ENCODE results near the gene SLC15A1.
"Not testable (repeated sequence)": the region's sequence is repeated elsewhere in the genome, so short reads cannot be mapped to it uniquely, and the experiment has no call there.

Gene SLC15A1

GRCh38 chr13:98755729-98756128, 3.3 kb upstream of the SLC15A1 start:
- TF ChIP-seq, protein P1, sequence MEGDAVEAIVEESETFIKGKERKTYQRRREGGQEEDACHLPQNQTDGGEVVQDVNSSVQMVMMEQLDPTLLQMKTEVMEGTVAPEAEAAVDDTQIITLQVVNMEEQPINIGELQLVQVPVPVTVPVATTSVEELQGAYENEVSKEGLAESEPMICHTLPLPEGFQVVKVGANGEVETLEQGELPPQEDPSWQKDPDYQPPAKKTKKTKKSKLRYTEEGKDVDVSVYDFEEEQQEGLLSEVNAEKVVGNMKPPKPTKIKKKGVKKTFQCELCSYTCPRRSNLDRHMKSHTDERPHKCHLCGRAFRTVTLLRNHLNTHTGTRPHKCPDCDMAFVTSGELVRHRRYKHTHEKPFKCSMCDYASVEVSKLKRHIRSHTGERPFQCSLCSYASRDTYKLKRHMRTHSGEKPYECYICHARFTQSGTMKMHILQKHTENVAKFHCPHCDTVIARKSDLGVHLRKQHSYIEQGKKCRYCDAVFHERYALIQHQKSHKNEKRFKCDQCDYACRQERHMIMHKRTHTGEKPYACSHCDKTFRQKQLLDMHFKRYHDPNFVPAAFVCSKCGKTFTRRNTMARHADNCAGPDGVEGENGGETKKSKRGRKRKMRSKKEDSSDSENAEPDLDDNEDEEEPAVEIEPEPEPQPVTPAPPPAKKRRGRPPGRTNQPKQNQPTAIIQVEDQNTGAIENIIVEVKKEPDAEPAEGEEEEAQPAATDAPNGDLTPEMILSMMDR (IDR thresholded peaks at IDR 0.05; ENCODE audit: control insufficient read depth, extremely low read depth, insufficient read depth) = no peak

DNA sequence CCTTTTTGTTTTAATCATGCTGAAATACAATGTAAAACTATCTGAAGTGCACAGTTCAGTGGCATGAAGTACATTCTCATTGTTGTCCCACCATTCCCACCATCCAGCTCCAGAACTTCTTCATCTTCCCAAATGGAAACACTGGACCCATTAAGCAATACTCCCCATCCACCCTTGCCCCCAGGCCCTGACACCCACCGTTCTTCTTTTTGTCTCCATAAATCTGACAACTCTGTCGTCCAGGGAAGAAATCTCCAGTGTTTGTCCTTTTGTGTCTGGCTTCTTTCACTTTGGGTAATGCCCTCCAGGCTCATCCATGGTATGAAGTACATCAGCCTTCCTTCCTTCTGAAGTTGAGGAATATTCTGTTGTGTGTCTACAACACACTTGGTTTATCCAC, 2.6 kb upstream of the SLC15A1 start:
- no peak overlapping the region for H3K4me3 ChIP-seq (ENCODE audit: low read depth, low read length)
- no peak for DNase-seq (ENCODE audit: low read depth)
- TF ChIP-seq, protein P1 (IDR thresholded peaks at IDR 0.05; ENCODE audit: control insufficient read depth, extremely low read depth, insufficient read depth) = no peak

More at GRCh38 chr13:98755729-98756128, 3.3 kb upstream of the SLC15A1 start:
- H3K4me3 ChIP-seq (ENCODE audit: low read depth, low read length) = no peak overlapping the region
- no peak for DNase-seq (ENCODE audit: low read depth)

- H3K4me3 ChIP-seq (ENCODE audit: low read depth, low read length); DNase-seq (ENCODE audit: low read depth): not testable (repeated sequence)
These were observed 2.0 kb upstream of the SLC15A1 start for GRCh38 chr13:98754468-98754867.

- TF ChIP-seq, protein P1 (IDR thresholded peaks at IDR 0.05; ENCODE audit: control insufficient read depth, extremely low read depth, insufficient read depth) = no peak
- no peak for DNase-seq (ENCODE audit: low read depth)
- no peak overlapping the region for H3K4me3 ChIP-seq (ENCODE audit: low read depth, low read length)
These were observed 508 bp downstream of the SLC15A1 start for GRCh38 chr13:98751861-98752466.

GRCh38 chr13:98751367-98751782, 1.1 kb downstream of the SLC15A1 start:
- TF ChIP-seq, protein P1 (IDR thresholded peaks at IDR 0.05; ENCODE audit: control insufficient read depth, extremely low read depth, insufficient read depth) = no peak
- DNase-seq (ENCODE audit: low read depth) = no peak
- no peak overlapping the region for H3K4me3 ChIP-seq (ENCODE audit: low read depth, low read length)

GRCh38 chr13:98749501-98749900, 3.0 kb downstream of the SLC15A1 start:
- no peak for DNase-seq (ENCODE audit: low read depth)
- no peak overlapping the region for H3K4me3 ChIP-seq (ENCODE audit: low read depth, low read length)
- TF ChIP-seq, protein P1 (IDR thresholded peaks at IDR 0.05; ENCODE audit: control insufficient read depth, extremely low read depth, insufficient read depth) = no peak

- no peak overlapping the region for H3K4me3 ChIP-seq (ENCODE audit: low read depth, low read length)
- DNase-seq (ENCODE audit: low read depth) = no peak
- TF ChIP-seq, protein P1 (IDR thresholded peaks at IDR 0.05; ENCODE audit: control insufficient read depth, extremely low read depth, insufficient read depth) = no peak
These were observed 5.5 kb downstream of the SLC15A1 start for GRCh38 chr13:98746968-98747367.
